ENCODE data around the gene SNAPC3.

The SNAPC3 gene

DNA sequence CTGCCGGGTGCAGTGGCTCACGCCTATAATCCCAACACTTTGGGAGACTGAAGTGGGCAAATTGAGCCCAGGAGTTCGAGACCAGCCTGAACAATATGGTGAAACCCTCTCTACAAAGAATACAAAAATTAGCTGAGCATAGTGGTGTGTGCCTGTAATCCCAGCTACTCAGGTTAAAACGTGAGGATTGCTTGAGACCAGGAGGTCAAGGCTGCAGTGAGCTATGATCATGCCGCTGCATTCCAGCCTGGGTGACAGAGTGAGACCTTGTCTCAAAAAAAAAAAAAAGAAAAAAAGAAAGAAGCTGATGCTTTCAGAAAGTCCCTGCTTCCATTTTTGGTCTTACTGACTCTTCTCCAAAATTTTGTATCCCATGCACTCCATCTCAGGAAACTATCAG, 31.3 kb downstream of the SNAPC3 start:
- in situ Hi-C loops (cut with HindIII; ENCODE audit: low sequenced_read_pairs), result no loop called here
- TF ChIP-seq, protein P1, sequence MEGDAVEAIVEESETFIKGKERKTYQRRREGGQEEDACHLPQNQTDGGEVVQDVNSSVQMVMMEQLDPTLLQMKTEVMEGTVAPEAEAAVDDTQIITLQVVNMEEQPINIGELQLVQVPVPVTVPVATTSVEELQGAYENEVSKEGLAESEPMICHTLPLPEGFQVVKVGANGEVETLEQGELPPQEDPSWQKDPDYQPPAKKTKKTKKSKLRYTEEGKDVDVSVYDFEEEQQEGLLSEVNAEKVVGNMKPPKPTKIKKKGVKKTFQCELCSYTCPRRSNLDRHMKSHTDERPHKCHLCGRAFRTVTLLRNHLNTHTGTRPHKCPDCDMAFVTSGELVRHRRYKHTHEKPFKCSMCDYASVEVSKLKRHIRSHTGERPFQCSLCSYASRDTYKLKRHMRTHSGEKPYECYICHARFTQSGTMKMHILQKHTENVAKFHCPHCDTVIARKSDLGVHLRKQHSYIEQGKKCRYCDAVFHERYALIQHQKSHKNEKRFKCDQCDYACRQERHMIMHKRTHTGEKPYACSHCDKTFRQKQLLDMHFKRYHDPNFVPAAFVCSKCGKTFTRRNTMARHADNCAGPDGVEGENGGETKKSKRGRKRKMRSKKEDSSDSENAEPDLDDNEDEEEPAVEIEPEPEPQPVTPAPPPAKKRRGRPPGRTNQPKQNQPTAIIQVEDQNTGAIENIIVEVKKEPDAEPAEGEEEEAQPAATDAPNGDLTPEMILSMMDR (IDR thresholded peaks at IDR 0.05; ENCODE audit: low read depth, low read length), result no peak
- DNase-seq (ENCODE audit: low read depth, low spot score), result no peak
- H3K4me3 ChIP-seq (ENCODE audit: low read depth, low read length), result no peak overlapping the region

DNA sequence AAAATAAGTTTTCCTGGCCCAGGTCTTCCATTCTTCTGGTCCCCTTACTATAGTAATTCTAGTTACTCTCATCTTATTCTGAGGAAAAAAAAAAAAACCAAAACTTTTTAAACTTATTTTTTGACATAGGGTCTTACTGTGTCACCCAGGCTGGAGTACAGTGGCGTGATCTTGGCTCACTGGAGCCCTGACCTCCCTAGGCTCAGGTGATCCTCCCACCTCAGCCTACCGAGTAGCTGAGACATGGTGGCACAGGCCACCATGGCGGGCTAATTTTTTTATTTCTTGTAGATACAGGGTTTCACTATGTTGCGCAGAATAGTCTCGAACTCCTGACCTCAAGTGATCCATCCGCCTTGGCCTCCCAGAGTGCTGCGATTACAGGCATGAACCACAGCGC, 38.4 kb downstream of the SNAPC3 start:
- in situ Hi-C loops (cut with HindIII; ENCODE audit: low sequenced_read_pairs), result no loop called here
- TF ChIP-seq, protein P1 (IDR thresholded peaks at IDR 0.05; ENCODE audit: low read depth, low read length), result no peak
- no peak overlapping the region for H3K4me3 ChIP-seq (ENCODE audit: low read depth, low read length)
- DNase-seq (ENCODE audit: low read depth, low spot score), result no peak

DNA sequence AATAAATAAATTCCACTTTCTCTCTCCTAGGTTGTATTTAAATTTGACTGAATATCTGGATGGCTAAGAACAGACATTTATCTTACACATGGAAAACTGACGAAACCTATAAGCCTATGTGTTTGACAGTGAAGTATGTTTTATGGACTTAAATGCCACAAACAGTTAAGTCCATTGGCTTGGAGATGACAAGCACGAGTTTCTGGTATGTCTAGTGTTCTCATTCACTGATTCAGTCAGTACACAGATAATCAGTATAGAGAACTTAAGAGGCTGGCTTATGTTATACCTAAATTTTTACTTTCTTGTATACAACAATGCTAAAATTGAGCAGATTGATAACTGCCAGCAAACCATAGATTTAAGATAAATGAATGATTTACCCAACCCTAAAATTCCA, 38.9 kb downstream of the SNAPC3 start:
- in situ Hi-C loops (cut with HindIII; ENCODE audit: low sequenced_read_pairs), result no loop called here
- no peak for DNase-seq (ENCODE audit: low read depth, low spot score)
- no peak overlapping the region for H3K4me3 ChIP-seq (ENCODE audit: low read depth, low read length)
- TF ChIP-seq, protein P1 (IDR thresholded peaks at IDR 0.05; ENCODE audit: low read depth, low read length), result no peak

- H3K4me3 ChIP-seq (ENCODE audit: low read depth, low read length), result no peak overlapping the region
- no peak for DNase-seq (ENCODE audit: low read depth, low spot score)
- TF ChIP-seq, protein P1 (IDR thresholded peaks at IDR 0.05; ENCODE audit: low read depth, low read length), result no peak
- in situ Hi-C loops (cut with HindIII; ENCODE audit: low sequenced_read_pairs), result no loop called here
Observed at GRCh38 chr9:15468145-15468544, 45.5 kb downstream of the SNAPC3 start.

DNA sequence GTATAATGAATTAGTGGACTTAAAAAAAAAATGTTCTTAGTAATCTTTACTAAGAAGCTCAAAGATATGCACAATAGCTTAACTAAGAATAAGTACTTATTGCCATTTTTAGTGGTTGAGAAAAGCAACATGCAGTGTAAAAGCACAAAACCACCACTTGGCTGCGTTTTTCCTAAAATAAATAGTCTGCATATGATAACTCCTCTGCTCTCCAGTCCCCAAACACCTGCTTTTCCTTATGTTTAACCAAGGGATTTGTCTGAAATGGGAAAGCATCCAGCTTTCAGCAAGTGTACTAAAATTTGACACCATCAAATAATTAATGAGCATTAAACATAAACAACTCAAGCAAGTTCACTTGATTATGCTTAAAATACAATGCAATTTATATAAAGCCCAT, 46.7 kb downstream of the SNAPC3 start:
- TF ChIP-seq, protein P1 (IDR thresholded peaks at IDR 0.05; ENCODE audit: low read depth, low read length), result no peak
- no peak overlapping the region for H3K4me3 ChIP-seq (ENCODE audit: low read depth, low read length)
- no peak for DNase-seq (ENCODE audit: low read depth, low spot score)
- in situ Hi-C loops (cut with HindIII; ENCODE audit: low sequenced_read_pairs), result no loop called here

DNA sequence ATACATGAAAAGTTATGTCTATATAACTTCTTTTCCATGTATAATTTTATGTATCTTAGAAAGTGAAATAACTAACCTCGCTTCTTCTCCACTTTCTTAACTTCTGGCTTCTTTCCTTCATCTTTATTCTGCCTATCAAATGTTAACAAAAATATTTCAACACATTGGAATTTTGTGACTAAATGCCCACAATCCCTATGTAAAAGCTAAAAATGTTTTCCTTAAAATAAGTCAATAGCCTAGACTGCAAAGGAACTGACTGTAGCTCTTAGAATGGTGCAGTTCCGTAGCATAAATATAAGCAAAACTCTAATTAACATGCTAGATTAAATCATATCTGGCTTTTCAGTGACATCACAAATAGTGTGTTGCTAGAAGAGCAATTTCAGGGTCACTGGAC, 47.2 kb downstream of the SNAPC3 start:
- in situ Hi-C loops (cut with HindIII; ENCODE audit: low sequenced_read_pairs), result no loop called here
- DNase-seq (ENCODE audit: low read depth, low spot score), result no peak
- TF ChIP-seq, protein P1 (IDR thresholded peaks at IDR 0.05; ENCODE audit: low read depth, low read length), result no peak
- no peak overlapping the region for H3K4me3 ChIP-seq (ENCODE audit: low read depth, low read length)
